GM23248 (cell line): ENCODE results near the gene AQP2.

Experiments used
- EZH2 ChIP-seq: fragments of 200-600 bp; sonication (generic); IDR thresholded peaks from 2 replicates; pipeline ENCODE4 v1.6.1; 2018; ENCODE audit warnings: antibody characterized with exemption, mild to moderate bottlenecking; ENCODE audit not compliant: insufficient read depth, poor library complexity, severe bottlenecking
- EZH2phosphoT487 ChIP-seq: fragments of 200-600 bp; sonication (generic); IDR thresholded peaks from 2 replicates; pipeline ENCODE4 v1.6.1; 2018; ENCODE audit warnings: antibody characterized with exemption, moderate library complexity, mild to moderate bottlenecking, low read depth; ENCODE audit not compliant: insufficient read depth

DNA sequence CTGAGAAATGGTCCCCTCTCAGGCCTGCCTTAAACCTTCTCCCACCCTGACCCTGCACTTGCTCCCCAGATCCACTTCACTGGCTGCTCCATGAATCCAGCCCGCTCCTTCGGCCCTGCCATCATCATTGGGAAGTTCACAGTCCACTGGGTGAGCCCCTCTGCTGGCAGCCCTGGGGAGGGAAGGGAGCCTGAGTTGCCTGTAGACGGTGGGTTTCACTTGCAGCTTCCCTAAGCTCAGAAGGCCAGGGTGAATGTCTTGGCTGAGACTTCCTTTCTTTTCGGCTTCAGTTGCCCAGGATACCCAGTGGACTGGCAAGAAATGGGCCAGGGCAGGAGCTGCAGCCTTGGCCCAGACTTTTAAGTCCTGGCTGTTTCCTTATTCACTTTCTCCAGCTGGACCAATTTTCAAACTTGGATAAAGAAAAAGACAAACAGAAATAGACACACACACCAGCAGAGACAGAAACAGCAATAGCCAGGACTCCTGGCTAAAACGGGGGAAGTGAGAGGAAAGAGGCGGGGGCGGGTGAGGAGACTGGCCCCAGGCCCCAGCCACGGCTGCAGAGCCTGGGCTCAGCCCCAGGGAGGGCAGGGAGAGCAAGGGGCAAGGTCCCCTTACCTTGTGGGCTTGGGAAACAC lies 24.3 kb downstream of the AQP2 start:
- TF ChIP-seq EZH2, result no peak
- TF ChIP-seq EZH2phosphoT487, result no peak
